IMR-90 (cell line): Measurements from ENCODE around the gene DZIP3.
"Not testable (repeated sequence)": the region's sequence is repeated elsewhere in the genome, so short reads cannot be mapped to it uniquely, and the experiment has no call there.

ENCODE experiments used
- BHLHE40 ChIP-seq: fragments of 150-350 bp; IDR thresholded peaks from 2 replicates; pipeline ENCODE4 v1.6.1; 2016; ENCODE audit warnings: mild to moderate bottlenecking, low read depth, low read length
- CHD1 ChIP-seq: IDR thresholded peaks from 2 replicates; pipeline ENCODE4 v1.6.1; 2012; ENCODE audit warnings: low read depth, low read length, improper control_type of control experiment
- FOS ChIP-seq: fragments of 150-350 bp; IDR thresholded peaks from 2 replicates; pipeline ENCODE4 v1.6.1; 2016; ENCODE audit warnings: low read depth, low read length
- MAFK ChIP-seq: IDR thresholded peaks from 2 replicates; pipeline ENCODE4 v1.6.1; 2012; ENCODE audit warnings: low read depth, low read length, improper control_type of control experiment
- MXI1 ChIP-seq: IDR thresholded peaks from 2 replicates; pipeline ENCODE4 v1.6.1; 2012; ENCODE audit warnings: low read depth, mild to moderate bottlenecking, low read length, moderate library complexity, borderline replicate concordance
- POLR2A ChIP-seq: IDR thresholded peaks from 2 replicates; pipeline ENCODE4 v1.6.1; 2012; ENCODE audit warnings: mild to moderate bottlenecking, low read depth, low read length
- RAD21 ChIP-seq: IDR thresholded peaks from 2 replicates; pipeline ENCODE4 v1.6.1; 2012; ENCODE audit warnings: low read length, improper control_type of control experiment
- RFX5 ChIP-seq: IDR thresholded peaks from 2 replicates; pipeline ENCODE4 v1.8.0; 2012; ENCODE audit warnings: low read depth, mild to moderate bottlenecking, low read length, moderate library complexity
- SMC3 ChIP-seq: fragments of 150-350 bp; IDR thresholded peaks from 2 replicates; pipeline ENCODE4 v1.6.1; 2016; ENCODE audit warnings: low read depth, mild to moderate bottlenecking, antibody characterized with exemption, low read length, moderate library complexity
- TF ChIP-seq, protein P1 (sequence below): conservative IDR thresholded peaks from 2 replicates; pipeline ENCODE4 v1.5.1; 2012; ENCODE audit warnings: mild to moderate bottlenecking, low read depth, low read length, improper control_type of control experiment
- TF ChIP-seq, protein P2 (sequence below): fragments of 150-350 bp; IDR thresholded peaks from 2 replicates; pipeline ENCODE4 v1.6.1; 2017; ENCODE audit warnings: mild to moderate bottlenecking, antibody characterized with exemption, low read length, low read depth
- TF ChIP-seq, protein P3 (sequence below): fragments of 150-350 bp; IDR thresholded peaks from 2 replicates; pipeline ENCODE4 v1.6.1; 2016; ENCODE audit warnings: low read depth, mild to moderate bottlenecking, low read length, moderate library complexity, borderline replicate concordance

DNA sequence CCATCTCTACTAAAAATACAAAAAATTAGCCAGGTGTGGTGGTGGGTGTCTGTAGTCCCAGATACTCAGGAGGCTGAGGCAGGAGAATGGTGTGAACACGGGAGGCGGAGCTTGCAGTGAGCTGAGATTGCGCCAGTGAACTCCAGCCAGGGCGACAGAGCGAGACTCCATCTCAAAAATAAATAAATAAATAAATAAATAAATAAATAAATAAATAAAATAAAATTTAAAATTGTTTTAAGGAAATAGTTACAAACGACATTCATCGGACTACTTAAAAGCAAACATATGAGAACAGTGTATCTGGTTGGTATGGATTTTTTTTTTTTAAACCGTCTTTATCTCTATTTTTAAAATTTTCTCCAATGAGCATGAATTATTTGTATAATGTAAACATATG is 26.6 kb downstream of the DZIP3 start:
- TF ChIP-seq, protein P1, sequence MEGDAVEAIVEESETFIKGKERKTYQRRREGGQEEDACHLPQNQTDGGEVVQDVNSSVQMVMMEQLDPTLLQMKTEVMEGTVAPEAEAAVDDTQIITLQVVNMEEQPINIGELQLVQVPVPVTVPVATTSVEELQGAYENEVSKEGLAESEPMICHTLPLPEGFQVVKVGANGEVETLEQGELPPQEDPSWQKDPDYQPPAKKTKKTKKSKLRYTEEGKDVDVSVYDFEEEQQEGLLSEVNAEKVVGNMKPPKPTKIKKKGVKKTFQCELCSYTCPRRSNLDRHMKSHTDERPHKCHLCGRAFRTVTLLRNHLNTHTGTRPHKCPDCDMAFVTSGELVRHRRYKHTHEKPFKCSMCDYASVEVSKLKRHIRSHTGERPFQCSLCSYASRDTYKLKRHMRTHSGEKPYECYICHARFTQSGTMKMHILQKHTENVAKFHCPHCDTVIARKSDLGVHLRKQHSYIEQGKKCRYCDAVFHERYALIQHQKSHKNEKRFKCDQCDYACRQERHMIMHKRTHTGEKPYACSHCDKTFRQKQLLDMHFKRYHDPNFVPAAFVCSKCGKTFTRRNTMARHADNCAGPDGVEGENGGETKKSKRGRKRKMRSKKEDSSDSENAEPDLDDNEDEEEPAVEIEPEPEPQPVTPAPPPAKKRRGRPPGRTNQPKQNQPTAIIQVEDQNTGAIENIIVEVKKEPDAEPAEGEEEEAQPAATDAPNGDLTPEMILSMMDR, result not testable (repeated sequence)
- not testable (repeated sequence) for TF ChIP-seq FOS, MXI1, RAD21, CHD1, SMC3, POLR2A, MAFK, RFX5, BHLHE40
- TF ChIP-seq, protein P2, sequence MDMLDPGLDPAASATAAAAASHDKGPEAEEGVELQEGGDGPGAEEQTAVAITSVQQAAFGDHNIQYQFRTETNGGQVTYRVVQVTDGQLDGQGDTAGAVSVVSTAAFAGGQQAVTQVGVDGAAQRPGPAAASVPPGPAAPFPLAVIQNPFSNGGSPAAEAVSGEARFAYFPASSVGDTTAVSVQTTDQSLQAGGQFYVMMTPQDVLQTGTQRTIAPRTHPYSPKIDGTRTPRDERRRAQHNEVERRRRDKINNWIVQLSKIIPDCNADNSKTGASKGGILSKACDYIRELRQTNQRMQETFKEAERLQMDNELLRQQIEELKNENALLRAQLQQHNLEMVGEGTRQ, result not testable (repeated sequence)
- TF ChIP-seq, protein P3, sequence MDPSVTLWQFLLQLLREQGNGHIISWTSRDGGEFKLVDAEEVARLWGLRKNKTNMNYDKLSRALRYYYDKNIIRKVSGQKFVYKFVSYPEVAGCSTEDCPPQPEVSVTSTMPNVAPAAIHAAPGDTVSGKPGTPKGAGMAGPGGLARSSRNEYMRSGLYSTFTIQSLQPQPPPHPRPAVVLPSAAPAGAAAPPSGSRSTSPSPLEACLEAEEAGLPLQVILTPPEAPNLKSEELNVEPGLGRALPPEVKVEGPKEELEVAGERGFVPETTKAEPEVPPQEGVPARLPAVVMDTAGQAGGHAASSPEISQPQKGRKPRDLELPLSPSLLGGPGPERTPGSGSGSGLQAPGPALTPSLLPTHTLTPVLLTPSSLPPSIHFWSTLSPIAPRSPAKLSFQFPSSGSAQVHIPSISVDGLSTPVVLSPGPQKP, result not testable (repeated sequence)
